Muscle of arm (tissue), 12 donors: ENCODE results near the gene RIC8A. TPM values are rescaled to one million over a fixed set of nuclear protein-coding genes. Genes with fewer than 3 reads are reported as not detected.
A peak's percentile ranks its signal among the peaks of the same experiment; 100 is the strongest.
"Not testable (repeated sequence)": the region's sequence is repeated elsewhere in the genome, so short reads cannot be mapped to it uniquely, and the experiment has no call there.

ENCODE experiments used
- DNase-seq: peaks from one replicate; pipeline ENCODE4 v3.0.0-alpha.2; 2013
- polyA plus RNA-seq, 12 donors: library from polyadenylated mRNA; unstranded; fragments of 120-200 nt; gene quantifications; one replicate each; pipeline ENCODE4 v1.2.1, GENCODE V29; 2013; ENCODE audit not compliant: insufficient read length in 12 of 12

Gene RIC8A
- polyA plus RNA-seq, 12 donors: 39.7 to 116 (median 55.6) TPM; not detected in 1

DNA sequence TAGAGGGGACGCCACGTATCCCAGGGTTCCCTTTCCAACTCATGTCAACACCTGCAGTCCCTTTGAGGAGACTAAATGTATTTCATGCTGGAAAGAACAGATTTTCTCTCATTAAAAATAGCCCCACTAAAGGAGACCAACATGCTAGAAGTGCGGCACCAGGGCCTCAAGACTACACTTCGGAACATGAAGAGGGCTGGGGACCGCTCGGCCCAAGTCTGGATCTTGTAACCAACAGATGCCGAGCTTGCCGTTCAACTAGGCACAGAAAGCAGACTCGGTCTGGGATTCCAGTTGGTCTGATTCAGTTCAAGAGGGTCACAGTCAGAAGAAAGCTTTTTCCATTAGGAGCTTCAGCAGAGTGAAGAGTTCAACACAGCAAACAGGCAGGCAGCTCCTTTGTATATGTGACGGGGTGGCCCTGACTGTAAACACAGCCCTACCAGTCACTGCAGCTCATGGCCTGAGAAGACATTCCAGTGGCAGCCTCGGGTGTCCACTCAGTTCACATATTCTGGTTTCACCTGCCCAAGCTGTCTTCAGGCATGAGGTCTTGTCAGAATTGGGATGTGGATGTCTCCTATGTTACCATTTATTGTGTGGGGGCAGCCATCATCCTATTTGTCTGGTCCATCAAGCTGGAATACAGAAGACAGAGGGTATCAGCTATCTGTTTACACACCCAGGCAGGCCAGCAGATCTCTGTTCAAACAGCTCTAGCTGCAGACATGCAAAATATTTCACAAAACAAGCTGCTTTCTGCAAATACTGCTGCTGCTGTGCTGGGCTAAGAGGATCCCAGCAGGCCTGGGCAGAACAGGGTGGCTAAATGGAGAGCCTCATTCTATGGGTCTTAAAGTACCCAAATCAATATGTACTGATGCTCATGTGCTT lies 8.8 kb downstream of the RIC8A start:
- no peak for DNase-seq

DNA sequence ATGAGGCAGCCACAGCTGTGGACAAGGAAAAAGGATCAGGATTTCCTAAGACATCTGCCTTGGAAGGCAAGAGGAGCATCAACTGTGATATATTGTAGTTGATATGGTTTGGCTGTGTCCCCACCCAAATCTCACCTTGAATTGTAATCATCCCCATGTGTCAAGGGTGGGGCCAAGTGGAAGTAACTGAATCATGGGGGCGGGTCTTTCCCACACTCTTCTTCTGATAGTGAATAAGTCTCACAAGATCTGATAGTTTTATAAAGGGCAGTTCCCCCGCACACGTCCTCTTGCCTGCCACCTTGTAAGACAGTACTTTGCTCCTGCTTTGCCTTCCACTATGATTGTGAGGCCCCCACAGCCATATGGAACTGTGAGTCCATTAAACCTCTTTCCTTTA lies 10.2 kb downstream of the RIC8A start:
- no peak for DNase-seq

DNA sequence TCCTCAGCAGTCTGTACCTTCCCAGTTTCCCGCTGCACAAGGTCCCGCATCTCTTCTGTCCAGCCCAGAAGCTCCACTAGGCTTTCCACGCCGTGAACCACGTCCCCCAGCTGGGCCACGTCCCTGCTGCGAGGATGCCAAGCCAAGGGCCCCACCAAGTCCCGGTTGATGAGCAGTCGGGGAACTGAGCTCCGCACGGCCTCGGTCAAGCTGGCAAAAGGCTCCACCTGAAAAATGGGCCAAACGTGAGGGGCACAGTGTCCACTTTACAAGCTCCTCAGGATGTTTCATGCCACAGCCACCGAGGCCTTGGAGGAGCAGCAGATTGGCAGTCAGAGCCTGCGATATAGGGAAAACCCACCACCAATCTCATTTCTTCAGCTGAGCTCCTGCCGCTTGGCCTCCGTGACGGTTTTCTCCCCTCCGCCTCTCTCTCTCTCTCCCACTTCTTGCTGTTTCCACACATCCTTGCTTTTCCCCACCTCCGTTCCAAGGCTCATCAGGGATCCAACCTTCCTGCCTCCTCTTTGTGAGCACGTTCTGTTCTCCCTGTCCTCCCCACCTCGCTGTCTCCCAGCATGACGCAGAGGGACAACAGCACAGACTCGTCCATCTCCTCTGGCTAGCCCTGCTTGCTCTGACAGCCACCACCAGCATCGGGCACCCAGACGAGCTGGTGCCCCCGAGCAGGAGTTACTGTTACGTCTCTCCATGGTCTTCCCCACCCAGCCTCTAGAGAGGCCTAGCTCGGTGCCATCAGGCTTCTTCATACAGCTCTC lies 11.5 kb downstream of the RIC8A start:
- DNase-seq: no peak

DNA sequence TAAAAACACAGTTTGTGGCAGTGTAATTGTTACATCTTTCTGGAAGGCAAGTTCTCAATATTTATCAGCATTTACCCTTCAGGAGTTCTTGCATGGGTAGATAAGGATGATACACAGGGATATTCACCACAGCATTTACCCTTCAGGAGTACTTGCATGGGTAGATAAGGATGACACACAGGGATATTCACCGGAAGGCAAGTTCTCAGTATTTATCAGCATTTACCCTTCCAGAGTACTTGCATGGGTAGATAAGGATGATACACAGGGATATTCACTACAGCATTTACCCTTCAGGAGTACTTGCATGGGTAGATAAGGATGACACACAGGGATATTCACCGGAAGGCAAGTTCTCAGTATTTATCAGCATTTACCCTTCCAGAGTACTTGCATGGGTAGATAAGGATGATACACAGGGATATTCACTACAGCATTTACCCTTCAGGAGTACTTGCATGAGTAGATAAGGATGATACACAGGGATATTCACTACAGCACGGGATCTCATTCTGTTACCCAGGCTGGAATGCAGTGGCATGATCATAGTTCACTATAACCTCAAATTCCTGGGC lies 13.2 kb downstream of the RIC8A start:
- not testable (repeated sequence) for DNase-seq

DNA sequence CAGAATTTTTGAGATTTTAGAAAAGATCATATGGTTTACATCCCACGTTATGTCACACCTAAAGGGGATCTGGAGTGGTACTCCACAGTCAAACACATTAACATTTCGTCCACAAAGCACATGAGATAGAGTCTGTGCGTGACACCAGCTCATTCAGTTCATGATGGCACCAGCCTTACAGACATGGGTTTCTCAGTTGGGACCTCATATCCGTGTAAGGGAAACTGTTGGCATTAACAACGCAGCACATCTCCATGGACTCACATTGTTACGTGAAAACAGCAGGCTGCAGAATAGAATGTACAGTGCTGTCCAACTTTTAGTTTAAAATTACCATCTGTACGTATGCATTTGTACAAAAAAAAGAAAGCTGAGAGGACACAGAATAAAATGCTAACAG lies 14.0 kb downstream of the RIC8A start:
- no peak for DNase-seq

DNA sequence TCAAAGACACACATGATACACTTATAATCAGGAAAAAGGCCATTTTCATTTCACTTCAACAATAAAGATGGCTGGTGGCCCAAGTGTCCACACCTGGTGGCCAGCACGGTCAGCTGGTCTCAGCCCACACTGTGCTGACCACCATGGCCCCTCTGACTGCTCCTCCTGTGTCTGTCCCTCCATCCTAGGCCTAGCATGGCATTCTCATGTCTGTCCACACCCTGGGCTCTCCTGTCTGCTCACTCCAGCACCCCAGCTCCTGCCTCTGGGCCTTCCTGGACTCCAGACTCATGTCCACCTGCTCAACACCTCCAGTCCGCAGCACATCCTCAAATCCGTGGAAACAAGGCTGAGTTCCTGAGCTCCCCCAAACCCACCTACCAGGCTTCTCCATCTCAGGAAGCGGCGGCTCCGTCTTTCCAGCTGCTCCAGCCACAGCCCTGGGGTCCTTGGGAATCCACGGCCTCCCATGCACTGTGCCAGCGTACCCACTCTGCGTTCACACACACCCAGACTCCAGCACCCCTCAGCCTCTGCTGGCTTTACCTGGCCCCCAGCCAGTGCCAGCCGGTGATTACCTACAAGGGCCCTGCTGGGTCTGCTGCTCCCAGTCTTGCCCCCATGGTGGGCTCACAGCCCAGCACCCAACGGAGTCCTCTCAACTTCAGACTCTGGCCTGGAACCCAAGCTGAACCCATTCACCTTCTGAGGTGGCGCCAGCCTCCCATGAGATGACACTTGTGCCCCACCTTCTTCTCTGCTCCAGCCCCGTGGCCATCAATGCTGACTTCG lies 14.7 kb downstream of the RIC8A start:
- no peak for DNase-seq

DNA sequence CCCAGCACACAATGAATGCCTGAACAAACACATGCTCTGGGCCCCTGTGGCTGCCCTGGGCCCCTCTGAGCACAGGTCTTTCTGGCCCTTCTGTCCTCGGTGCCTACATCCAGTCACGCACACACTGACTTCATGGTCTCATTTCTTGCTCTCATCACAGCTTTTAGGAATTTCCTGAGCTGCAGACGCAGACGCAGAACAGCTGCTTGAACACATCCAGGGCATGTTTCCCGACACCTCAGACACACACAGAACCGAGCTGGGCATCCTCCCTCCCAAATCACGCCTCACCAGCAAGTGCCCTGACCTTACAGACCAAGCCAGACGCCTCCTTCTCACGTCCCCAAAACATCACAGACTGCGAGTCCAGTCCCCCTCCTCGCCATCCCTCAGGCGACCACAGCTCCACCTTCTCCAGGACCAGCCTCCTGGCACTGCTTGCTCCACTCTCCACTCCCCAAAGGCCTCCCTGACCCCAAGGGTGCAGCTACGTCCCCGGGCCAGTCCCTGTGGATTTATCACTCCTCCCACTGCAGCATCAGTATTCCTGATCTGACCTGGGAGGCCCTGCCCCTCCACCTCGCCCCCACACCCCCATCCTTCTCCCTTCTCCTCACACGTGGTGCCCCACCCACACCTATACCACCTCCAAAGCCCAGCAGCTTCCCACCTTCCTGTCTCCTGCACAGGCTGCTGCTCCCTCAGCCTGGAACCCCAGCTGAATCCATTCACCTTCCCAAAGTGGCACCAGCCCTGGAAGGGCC lies 15.7 kb downstream of the RIC8A start:
- DNase-seq: no peak

DNA sequence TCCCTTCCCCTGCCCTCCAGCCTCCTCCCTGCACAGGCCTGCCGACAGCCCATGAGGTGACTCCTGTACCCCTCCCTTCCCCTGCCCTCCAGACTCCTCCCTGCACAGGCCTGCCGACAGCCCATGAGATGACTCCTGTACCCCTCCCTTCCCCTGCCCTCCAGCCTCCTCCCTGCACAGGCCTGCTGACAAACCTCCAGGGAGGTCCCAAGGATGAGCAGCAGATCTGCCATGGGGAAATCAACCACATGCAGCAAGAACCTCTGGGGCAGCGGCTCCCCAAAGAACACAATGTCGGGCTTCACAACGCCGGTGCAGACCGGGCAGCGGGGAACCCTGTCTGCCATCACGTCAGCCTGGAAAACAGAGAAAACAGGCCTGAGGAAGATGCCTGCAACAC lies 16.4 kb downstream of the RIC8A start:
- no peak for DNase-seq

DNA sequence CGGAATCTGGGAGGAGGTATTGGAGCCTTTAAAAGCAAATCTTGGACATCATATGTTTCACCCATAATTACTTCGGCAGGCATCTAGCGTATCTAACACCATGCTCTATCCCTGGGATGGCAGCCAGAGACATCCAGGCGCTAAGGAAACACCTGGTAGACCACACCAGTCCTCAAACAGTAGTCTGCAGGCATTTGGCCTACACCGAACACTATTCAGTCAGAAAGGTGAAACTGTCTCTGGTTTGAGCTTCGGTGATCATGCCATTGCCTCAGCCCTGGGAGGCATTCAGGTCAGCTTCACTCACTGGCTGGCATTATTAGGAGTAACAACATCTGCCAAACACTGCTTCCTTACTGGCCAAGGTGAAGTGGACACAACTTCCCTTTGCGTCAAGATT lies 16.9 kb downstream of the RIC8A start:
- no peak for DNase-seq

DNA sequence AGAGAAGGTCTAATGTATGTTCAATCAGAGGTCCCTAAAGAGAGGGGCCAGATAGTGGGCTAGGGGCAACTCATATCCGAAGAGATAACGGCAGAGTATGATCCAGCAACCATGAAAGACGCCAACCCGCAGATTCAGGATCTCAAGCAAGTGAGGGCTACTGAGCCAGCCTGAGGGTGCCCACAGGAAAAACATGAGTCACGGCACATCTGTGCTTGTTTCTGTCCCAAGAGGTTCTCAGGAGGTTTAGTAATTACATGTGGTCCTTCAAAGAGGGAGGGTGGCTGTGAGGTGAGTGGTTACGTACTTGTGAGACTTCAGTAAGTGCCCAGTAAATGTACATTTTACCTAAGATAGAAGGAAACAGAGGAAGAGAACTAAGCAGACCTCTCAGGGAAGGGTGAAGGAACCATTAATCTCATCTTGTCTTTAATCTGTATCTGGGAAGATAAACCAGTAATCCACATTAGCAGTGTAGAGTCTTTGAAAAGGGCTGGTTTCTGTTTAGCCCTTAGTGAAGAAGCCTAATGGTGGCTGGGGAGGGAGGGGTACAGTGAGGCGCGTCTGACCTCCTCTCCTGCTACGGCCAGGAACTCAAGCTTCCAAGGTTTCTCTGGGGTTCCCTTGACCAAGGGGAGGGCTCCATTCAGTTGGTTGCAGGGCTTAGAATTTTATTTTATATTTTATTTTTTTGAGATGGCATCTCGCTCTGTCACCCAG lies 18.4 kb downstream of the RIC8A start:
- DNase-seq: no peak

DNA sequence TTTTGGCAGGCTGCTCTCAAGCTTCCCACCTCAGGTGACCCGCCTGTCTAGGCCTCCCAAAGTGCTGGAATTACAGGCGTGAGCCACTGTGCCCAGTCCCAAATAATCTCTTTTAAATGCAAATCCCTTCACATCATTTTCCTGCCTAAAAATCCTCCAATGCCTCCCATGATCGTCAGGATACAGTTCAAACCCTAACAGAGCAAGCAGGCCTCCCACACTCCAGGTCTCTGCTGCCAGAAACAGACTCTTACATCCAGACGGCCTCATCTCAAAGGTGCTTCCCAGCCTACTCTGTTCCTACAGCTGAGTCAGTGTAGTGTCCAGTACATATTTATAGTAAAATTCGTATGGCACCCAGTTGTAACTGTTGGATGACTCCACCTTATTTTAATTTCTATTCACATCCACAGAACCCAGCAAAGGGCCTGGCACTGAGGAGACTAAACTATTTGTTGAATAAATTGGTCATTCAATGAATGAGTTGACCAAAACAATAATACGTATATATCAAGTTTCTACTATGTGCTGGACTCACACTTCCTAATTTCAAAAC lies 20.4 kb downstream of the RIC8A start:
- no peak for DNase-seq

DNA sequence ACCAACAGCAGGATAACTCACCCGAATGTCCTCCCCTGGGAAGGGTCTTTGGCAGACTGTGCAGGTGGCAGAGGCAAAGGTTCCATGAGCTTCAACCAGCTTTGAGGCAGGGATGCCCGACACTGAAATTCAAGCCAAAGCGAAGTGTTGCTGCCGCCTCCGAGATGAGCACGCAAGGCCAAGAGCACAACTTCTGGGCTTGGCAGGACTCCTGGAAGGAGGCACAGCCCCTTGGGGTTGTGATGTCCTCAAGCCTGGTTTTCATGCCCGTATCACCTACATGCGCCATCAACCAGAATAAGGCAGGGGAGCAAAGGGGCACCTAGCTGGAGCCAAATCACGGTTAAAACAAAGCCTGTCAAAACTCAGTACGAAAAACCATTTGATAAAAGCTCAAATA lies 22.9 kb downstream of the RIC8A start:
- no peak for DNase-seq

DNA sequence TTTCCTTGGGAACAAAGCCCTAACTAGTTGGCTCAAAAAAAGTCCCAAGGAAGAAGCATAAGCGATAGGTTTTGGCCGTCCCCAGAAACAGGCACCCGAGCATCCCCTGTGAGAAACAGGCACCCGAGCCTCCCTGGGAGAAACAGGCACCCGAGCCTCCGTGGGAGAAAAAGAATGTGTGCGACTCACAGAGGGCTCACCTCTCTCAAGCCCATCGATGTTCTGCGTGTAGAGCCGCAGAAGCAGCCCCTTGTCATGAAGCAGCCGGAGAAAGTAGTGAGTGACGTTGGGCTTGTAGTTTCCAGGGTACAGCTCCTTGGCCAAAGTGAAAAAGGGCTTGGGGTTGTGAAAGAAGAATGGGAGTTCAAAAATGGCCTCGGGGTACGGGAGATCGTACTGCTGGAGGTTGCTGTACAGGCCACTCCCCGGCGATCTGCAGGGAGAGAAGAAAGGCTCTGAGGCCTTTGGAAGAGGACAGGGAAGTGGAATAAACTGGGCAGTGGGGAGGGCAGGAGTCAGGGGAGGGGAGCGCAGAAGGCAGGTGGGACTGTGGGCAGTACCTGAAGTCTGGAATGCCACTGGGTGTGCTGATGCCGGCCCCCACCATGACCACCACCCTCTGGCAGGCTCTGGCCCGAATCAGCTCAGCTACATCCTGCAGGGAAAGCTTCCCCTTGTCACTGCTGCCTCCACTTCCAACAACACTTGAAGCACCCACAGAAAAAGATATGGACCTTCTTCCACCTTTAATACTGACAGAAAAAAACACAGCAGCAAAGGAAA lies 25.5 kb downstream of the RIC8A start:
- no peak for DNase-seq

DNA sequence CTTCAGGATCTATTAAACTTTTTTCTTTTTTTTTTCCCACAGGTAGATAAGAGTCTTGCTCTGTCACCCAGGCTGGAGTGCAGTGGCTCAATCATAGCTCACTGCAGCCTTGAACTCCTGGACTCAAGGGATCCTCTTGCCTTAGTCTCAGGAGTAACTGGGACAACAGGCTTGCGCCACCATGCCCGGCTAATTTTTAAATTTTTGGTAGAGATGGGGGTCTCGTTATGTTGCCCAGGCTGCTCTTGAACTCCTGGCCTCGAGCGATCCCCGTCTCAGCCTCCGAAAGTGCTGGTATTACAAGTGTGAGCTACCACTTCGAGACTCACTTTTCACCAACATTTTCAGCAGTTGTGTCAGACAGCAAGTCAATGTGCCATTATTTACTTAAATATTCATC lies 27.7 kb downstream of the RIC8A start:
- DNase-seq: no peak

DNA sequence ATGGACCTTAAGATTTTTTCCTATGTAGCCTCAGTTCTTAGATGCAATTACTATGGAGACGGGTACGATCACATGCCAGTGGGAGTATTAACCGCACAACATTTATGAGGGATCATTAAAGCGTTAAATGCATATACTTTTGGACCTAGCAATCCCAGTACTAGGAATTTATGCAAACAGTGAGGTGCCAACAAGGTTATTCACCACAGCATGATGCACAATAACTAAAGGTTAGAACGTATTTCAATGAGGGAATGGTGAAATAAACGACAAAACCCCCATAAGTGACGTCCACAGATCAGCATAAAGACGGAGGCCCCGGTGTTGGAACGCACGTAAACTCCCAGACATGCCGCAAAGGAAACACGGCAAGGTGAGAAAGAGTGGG lies 28.1 kb downstream of the RIC8A start:
- DNase-seq: no peak

DNA sequence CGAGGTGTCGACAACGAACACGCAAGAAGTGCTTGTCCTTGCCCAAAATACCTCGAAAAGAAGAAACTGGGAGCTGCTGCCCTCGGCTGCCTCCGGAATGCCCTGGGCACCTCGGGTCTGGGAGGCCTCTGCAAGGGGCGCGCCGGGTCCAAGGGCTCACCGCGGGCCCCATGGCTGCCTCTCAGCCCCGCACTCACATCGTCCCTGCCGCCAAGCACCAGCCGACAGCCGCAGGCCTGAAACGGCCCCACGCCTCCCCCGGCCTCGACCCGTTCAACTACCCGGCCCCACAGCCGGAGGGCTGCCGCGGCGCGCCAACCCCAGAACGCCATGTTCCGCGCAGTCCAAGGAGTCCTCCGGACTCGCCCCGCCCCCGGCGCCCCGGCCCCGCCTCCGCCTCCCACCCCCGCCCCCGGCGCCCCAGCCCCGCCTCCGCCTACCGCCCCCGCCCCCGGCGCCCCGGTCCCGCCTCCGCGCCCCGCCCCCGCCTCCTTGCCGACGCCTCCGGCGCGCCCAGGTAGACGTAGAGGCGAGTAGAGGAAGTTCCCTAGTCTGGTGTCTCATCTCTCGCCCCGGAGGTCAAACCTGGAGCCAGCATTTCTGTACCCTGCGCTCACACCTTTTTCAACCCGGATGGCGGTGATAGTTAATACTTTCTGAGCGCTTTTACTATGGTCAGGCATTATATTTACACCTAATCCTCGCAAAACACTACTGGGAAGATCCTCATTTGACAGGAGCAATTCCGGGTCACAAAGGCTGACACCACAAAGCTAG lies 28.7 kb downstream of the RIC8A start, which contains the start of gene SIRT3:
Gene SIRT3 (minus strand): TSS at position 346 of the 777 bp plus-strand sequence. CDS start 14 bp downstream, at position 332.
- peak; percentile 78 for DNase-seq

DNA sequence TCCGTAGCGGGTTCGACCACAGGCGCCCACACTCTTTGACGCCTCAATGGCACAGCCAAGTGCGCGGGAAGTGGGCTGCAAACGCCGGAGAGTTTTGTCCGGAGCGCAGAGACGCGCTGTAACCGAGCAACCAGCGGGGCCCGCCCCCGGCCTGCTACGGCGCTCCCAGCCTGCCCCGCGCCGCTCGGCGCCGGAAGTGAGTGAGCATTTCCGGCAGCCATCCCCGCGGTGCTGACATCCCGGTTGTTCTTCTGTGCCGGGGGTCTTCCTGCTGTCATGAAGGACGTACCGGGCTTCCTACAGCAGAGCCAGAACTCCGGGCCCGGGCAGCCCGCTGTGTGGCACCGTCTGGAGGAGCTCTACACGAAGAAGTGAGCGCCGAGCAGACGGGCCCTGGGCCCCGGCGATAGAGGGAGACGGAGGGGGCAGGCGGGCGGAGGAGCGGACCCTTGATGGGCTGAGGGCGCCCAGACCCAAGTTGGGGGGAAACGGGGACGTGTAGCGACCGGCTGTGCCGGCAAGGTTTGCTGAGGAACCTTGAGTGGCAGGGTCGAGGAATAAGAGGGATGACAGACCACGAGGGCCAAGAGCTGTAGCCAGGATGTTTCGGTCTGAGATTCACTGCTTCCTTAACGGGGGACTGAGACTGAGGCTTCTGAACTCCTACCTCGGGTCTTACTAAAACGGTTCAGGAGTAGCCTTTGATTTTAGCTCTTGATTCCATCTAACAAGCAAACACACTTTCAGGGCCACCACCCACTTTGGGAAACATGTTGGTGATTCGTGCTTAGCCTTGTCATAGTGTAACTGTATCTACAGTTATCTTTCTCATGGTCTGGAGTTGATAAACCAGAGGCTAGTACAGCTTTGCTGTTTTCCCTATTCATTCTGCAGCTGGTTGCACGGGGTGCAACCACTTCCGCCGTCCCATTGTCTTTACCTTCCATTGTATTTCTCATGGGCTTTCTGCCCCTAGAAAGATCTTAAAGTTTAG lies 29.6 kb downstream of the RIC8A start, which contains the start of gene PSMD13:
Gene PSMD13 (plus strand): TSS at position 203 of the 994 bp plus-strand sequence. CDS start 74 bp downstream, at position 277.
- DNase-seq: peak; percentile 90
